Liver (tissue), 9 donors: Measurements from ENCODE around the gene ORMDL3. TPM values are rescaled to one million over a fixed set of nuclear protein-coding genes. Genes with fewer than 3 reads are reported as not detected.
"Not testable (repeated sequence)": the region's sequence is repeated elsewhere in the genome, so short reads cannot be mapped to it uniquely, and the experiment has no call there.

Experiments used
- DNase-seq: peaks from one replicate; pipeline ENCODE4 v3.0.0-alpha.2; 2017; ENCODE audit warnings: low spot score
- H3K27ac ChIP-seq, 2 donors: one replicate each; pipeline ENCODE4 v1.7.0; 2013; ENCODE audit warnings: inconsistent platforms in 2 of 2, low read length in 2 of 2, control low read depth in 1 of 2, low read depth in 1 of 2, mild to moderate bottlenecking in 1 of 2
- H3K27me3 ChIP-seq, 4 donors: one replicate each; pipeline versions ENCODE4 v1.6.1 to v1.7.0; 2013; ENCODE audit warnings: low read length in 3 of 4, inconsistent platforms in 1 of 4, mild to moderate bottlenecking in 1 of 4, moderate library complexity in 1 of 4; ENCODE audit not compliant: control insufficient read depth in 4 of 4, insufficient read depth in 4 of 4
- H3K36me3 ChIP-seq, 4 donors: one replicate each; pipeline versions ENCODE4 v1.6.1 to v1.7.0; 2013; ENCODE audit warnings: low read length in 3 of 4, mild to moderate bottlenecking in 3 of 4, low read depth in 1 of 4, moderate library complexity in 1 of 4; ENCODE audit not compliant: control insufficient read depth in 4 of 4, insufficient read depth in 3 of 4
- H3K4me1 ChIP-seq, 4 donors: one replicate each; pipeline versions ENCODE4 v1.6.1 to v1.7.0; 2013; ENCODE audit warnings: low read length in 3 of 4, mild to moderate bottlenecking in 3 of 4, moderate library complexity in 1 of 4; ENCODE audit not compliant: control insufficient read depth in 4 of 4, insufficient read depth in 4 of 4
- H3K4me3 ChIP-seq, 3 donors: one replicate each; pipeline versions ENCODE4 v1.6.1 to v1.7.0; 2013; ENCODE audit warnings: low read length in 3 of 3, control low read depth in 1 of 3, low read depth in 1 of 3, mild to moderate bottlenecking in 1 of 3
- H3K9ac ChIP-seq, 2 donors: one replicate each; pipeline ENCODE4 v1.7.0; 2013; ENCODE audit warnings: low read length in 2 of 2, mild to moderate bottlenecking in 2 of 2, moderate library complexity in 2 of 2, control low read depth in 1 of 2, low read depth in 1 of 2
- H3K9me3 ChIP-seq, 4 donors: one replicate each; pipeline versions ENCODE4 v1.6.1 to v1.7.0; 2013; ENCODE audit warnings: low read length in 3 of 4; ENCODE audit not compliant: control insufficient read depth in 4 of 4
- EGR1 ChIP-seq, 2 donors: IDR thresholded peaks; 2 replicates each; pipeline ENCODE4 v1.6.1; 2016 to 2018; ENCODE audit warnings: antibody characterized with exemption in 2 of 2, low read depth in 2 of 2
- FOXA1 ChIP-seq: IDR thresholded peaks from 2 replicates; pipeline ENCODE4 v1.6.1; 2016; ENCODE audit warnings: antibody characterized with exemption
- FOXA2 ChIP-seq: IDR thresholded peaks from 2 replicates; pipeline ENCODE4 v1.6.1; 2016; ENCODE audit warnings: antibody characterized with exemption
- GABPA ChIP-seq, 2 donors: IDR thresholded peaks in 1 of 2; conservative IDR thresholded peaks in 1 of 2; 2 replicates each; pipeline ENCODE4 v1.6.1; 2016; ENCODE audit warnings: antibody characterized with exemption in 2 of 2, mild to moderate bottlenecking in 1 of 2, moderate library complexity in 1 of 2
- HNF4A ChIP-seq, 2 donors: conservative IDR thresholded peaks; 2 replicates each; pipeline ENCODE4 v1.6.1; 2016; ENCODE audit warnings: antibody characterized with exemption in 2 of 2, mild to moderate bottlenecking in 2 of 2
- HNF4G ChIP-seq: IDR thresholded peaks from 2 replicates; pipeline ENCODE4 v1.6.1; 2016; ENCODE audit warnings: antibody characterized with exemption
- JUND ChIP-seq, 2 donors: IDR thresholded peaks; 2 replicates each; pipeline ENCODE4 v1.6.1; 2016; ENCODE audit warnings: antibody characterized with exemption in 2 of 2
- MAX ChIP-seq: IDR thresholded peaks from 2 replicates; pipeline ENCODE4 v1.6.1; 2016; ENCODE audit warnings: antibody characterized with exemption
- NR2F2 ChIP-seq: IDR thresholded peaks from 2 replicates; pipeline ENCODE4 v1.6.1; 2016; ENCODE audit warnings: antibody characterized with exemption
- RAD21 ChIP-seq, 2 donors: IDR thresholded peaks; 2 replicates each; pipeline ENCODE4 v1.6.1; 2016; ENCODE audit warnings: antibody characterized with exemption in 2 of 2, mild to moderate bottlenecking in 2 of 2
- RXRA ChIP-seq, 2 donors: IDR thresholded peaks; 2 replicates each; pipeline ENCODE4 v1.6.1; 2017 to 2018; ENCODE audit warnings: antibody characterized with exemption in 2 of 2, mild to moderate bottlenecking in 1 of 2
- SP1 ChIP-seq: IDR thresholded peaks from 2 replicates; pipeline ENCODE4 v1.6.1; 2018; ENCODE audit warnings: antibody characterized with exemption, mild to moderate bottlenecking
- TAF1 ChIP-seq: conservative IDR thresholded peaks from 2 replicates; pipeline ENCODE4 v1.6.1; 2016; ENCODE audit warnings: antibody characterized with exemption, mild to moderate bottlenecking
- YY1 ChIP-seq: IDR thresholded peaks from 2 replicates; pipeline ENCODE4 v1.6.1; 2016; ENCODE audit warnings: antibody characterized with exemption, mild to moderate bottlenecking
- ZBTB33 ChIP-seq: IDR thresholded peaks from 2 replicates; pipeline ENCODE4 v1.6.1; 2016; ENCODE audit warnings: antibody characterized with exemption
- WGBS: extraction: QIAGEN DNeasy Blood & Tissue Kit; methylation state at CpG from one replicate; pipeline ENCODE4 v1.1.7; 2013; 5-methylcytosine and 5-hydroxymethylcytosine counted together
- polyA plus RNA-seq, 2 donors: library from polyadenylated mRNA; stranded (reverse) in 1 of 2; unstranded in 1 of 2; fragments of 200-250 nt in 1 of 2; fragments of >200 nt in 1 of 2; fragmentation: Nextera tagmentation in 1 of 2; extraction: Ambion mirVana in 1 of 2; gene quantifications; one replicate each; pipeline versions ENCODE4 v1.2.1 to v1.2.3, GENCODE V29; 2013 to 2015
- total RNA-seq, 2 donors: library from RNA; depleted of rRNA; stranded (reverse); fragments of >200 nt; gene quantifications; one replicate each; pipeline ENCODE4 v1.2.3, GENCODE V29; 2014
- TF ChIP-seq, protein P1 (sequence below): IDR thresholded peaks from 2 replicates; pipeline ENCODE4 v1.6.1; 2016; ENCODE audit warnings: antibody characterized with exemption
- TF ChIP-seq, protein P2 (sequence below): IDR thresholded peaks from 2 replicates; pipeline ENCODE4 v1.6.1; 2016; ENCODE audit warnings: antibody characterized with exemption, mild to moderate bottlenecking
- donor health status: healthy.
- donor health status: healthy.
- donor health status: healthy.
- donor health status: healthy.
- donor health status: healthy.

ORMDL3 gene
- total and polyA plus RNA-seq, 4 donors, result 71.0 to 141 (median 125) TPM

- DNase-seq, result no peak
- H3K36me3 ChIP-seq, result no peaks in the 10 kb centered on the region
- peaks cover 0 to 6% (median 0%) of the 10 kb centered on the region in 4 donors for H3K4me1 ChIP-seq
- no peaks in the 10 kb centered on the region for H3K9me3 ChIP-seq
- no peak overlapping the region for H3K4me3 ChIP-seq
- TF ChIP-seq HNF4A (conservative IDR thresholded peaks at IDR 0.05), result peak in 1 of 2 donors; percentile 5
- TF ChIP-seq, protein P1, sequence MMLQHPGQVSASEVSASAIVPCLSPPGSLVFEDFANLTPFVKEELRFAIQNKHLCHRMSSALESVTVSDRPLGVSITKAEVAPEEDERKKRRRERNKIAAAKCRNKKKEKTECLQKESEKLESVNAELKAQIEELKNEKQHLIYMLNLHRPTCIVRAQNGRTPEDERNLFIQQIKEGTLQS, result no peak
- no peak overlapping the region for H3K9ac ChIP-seq
- 14% methylated on average over 2 of the region's 2 CpGs for whole genome bisulfite sequencing
- no peaks in the 10 kb centered on the region for H3K27me3 ChIP-seq
- H3K27ac ChIP-seq, result no peak overlapping the region
Observed at GRCh38 chr17:39889200-39889599, 38.2 kb downstream of the ORMDL3 start.

DNA sequence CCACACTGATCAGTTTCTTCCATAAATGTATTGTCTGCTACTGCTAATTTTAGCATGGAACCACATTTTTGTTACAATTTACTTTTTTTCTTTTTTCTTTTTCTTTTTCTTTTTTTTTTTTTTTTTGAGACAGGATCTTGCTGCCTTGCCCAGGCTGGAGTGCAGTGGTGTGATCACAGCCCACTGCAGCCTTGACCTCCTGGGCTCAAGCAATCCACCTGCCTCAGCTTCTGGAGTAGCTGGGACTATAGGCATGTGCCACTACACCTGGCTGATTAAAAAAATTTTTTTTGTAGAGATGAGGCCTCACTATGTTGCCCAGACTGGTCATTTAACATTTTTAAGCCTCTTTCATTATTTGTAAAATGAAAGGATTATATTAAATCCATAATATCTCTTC lies 40.3 kb downstream of the ORMDL3 start:
- peaks cover 0 to 6% (median 0%) of the 10 kb centered on the region in 4 donors for H3K4me1 ChIP-seq
- H3K4me3 ChIP-seq, result no peak overlapping the region
- no peak overlapping the region for H3K27ac ChIP-seq
- no peaks in the 10 kb centered on the region for H3K36me3 ChIP-seq
- DNase-seq, result no peak
- no peak overlapping the region for H3K9ac ChIP-seq
- no peaks in the 10 kb centered on the region for H3K27me3 ChIP-seq
- no peaks in the 10 kb centered on the region for H3K9me3 ChIP-seq
- TF ChIP-seq HNF4G (no peak), NR2F2 (no peak), MAX (no peak), GABPA (IDR thresholded peaks at IDR 0.05 in 1 of 2, conservative IDR thresholded peaks at IDR 0.05 in 1 of 2) (no peak), HNF4A (conservative IDR thresholded peaks at IDR 0.05) (no peak), RXRA (IDR thresholded peaks at IDR 0.05) (no peak), EGR1 (IDR thresholded peaks at IDR 0.05; ENCODE audit: low read depth in 2 of 2) (no peak), YY1 (no peak), FOXA2 (no peak)

DNA sequence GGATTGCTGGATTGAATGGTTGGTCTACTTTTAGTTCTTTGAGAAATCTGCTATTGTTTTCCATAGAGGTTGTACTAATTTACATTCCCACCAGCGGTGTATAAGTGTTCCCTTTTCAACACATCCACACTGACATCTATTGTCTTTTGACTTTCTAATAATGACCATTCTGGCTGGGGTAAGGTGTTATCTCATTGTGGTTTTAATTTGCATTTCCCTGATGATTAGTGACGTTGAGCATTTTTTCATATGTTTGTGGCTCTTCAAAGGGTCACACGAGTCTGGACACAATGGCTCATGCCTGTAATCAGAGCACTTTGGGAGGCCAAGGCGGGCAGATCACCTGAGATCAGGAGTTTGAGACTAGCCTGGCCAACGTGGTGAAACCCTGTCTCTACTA lies 41.3 kb downstream of the ORMDL3 start:
- WGBS, result 83% methylated on average over 5 of the region's 5 CpGs
- not testable (repeated sequence) for H3K4me3 ChIP-seq, H3K27ac ChIP-seq, H3K4me1 ChIP-seq, DNase-seq, H3K36me3 ChIP-seq, H3K9ac ChIP-seq, H3K9me3 ChIP-seq, H3K27me3 ChIP-seq

DNA sequence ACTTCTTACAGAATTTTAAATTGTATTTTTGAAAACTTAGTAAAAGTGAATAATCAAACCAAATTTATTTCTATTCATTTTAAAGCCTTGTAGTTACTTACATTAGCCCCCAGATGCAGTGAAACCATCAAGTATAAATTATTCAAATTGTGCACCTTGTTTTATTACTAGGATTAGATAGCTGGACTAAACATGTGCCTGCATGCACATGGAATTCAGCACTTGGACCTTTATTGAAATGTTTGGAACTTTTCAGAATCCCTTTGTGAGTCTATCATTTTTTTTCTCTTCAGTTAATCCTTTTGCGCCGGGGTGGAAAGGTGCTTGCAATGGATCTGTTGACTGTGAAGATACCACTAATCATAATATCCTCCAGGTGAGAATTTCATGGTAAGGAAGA lies 54.6 kb downstream of the ORMDL3 start:
- peaks cover 0 to 4% (median under 1%) of the 10 kb centered on the region in 4 donors for H3K4me1 ChIP-seq
- H3K27me3 ChIP-seq, result no peaks in the 10 kb centered on the region
- no peaks in the 10 kb centered on the region for H3K36me3 ChIP-seq
- H3K4me3 ChIP-seq, result no peak overlapping the region
- H3K27ac ChIP-seq, result no peak overlapping the region
- no peak for DNase-seq
- no peaks in the 10 kb centered on the region for H3K9me3 ChIP-seq
- no peak overlapping the region for H3K9ac ChIP-seq
- 47% methylated on average over 2 of the region's 2 CpGs for WGBS
- peak in 1 of 2 donors; percentile 26 for TF ChIP-seq HNF4A (conservative IDR thresholded peaks at IDR 0.05)
- TF ChIP-seq JUND (IDR thresholded peaks at IDR 0.05), result no peak
- TF ChIP-seq FOXA1, result no peak
- TF ChIP-seq SP1, result no peak
- no peak for TF ChIP-seq GABPA (IDR thresholded peaks at IDR 0.05 in 1 of 2, conservative IDR thresholded peaks at IDR 0.05 in 1 of 2)
- no peak for TF ChIP-seq HNF4G
- no peak for TF ChIP-seq FOXA2
- TF ChIP-seq EGR1 (IDR thresholded peaks at IDR 0.05; ENCODE audit: low read depth in 2 of 2), result no peak
- no peak for TF ChIP-seq YY1
- TF ChIP-seq, protein P1, result no peak
- peak; percentile 27 for TF ChIP-seq MAX
- TF ChIP-seq, protein P2, sequence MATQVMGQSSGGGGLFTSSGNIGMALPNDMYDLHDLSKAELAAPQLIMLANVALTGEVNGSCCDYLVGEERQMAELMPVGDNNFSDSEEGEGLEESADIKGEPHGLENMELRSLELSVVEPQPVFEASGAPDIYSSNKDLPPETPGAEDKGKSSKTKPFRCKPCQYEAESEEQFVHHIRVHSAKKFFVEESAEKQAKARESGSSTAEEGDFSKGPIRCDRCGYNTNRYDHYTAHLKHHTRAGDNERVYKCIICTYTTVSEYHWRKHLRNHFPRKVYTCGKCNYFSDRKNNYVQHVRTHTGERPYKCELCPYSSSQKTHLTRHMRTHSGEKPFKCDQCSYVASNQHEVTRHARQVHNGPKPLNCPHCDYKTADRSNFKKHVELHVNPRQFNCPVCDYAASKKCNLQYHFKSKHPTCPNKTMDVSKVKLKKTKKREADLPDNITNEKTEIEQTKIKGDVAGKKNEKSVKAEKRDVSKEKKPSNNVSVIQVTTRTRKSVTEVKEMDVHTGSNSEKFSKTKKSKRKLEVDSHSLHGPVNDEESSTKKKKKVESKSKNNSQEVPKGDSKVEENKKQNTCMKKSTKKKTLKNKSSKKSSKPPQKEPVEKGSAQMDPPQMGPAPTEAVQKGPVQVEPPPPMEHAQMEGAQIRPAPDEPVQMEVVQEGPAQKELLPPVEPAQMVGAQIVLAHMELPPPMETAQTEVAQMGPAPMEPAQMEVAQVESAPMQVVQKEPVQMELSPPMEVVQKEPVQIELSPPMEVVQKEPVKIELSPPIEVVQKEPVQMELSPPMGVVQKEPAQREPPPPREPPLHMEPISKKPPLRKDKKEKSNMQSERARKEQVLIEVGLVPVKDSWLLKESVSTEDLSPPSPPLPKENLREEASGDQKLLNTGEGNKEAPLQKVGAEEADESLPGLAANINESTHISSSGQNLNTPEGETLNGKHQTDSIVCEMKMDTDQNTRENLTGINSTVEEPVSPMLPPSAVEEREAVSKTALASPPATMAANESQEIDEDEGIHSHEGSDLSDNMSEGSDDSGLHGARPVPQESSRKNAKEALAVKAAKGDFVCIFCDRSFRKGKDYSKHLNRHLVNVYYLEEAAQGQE, result peak; percentile 97
- no peak for TF ChIP-seq TAF1
- no peak for TF ChIP-seq NR2F2
- TF ChIP-seq RAD21 (IDR thresholded peaks at IDR 0.05), result peak; percentile 88 to 89
- no peak for TF ChIP-seq ZBTB33
- no peak for TF ChIP-seq RXRA (IDR thresholded peaks at IDR 0.05)
